GM23248 (cell line): ENCODE data around the gene TIMM44.

Source experiments
- EZH2 ChIP-seq: fragments of 200-600 bp; sonication (generic); IDR thresholded peaks from 2 replicates; pipeline ENCODE4 v1.6.1; 2018; ENCODE audit warnings: antibody characterized with exemption, mild to moderate bottlenecking; ENCODE audit not compliant: insufficient read depth, poor library complexity, severe bottlenecking
- EZH2phosphoT487 ChIP-seq: fragments of 200-600 bp; sonication (generic); IDR thresholded peaks from 2 replicates; pipeline ENCODE4 v1.6.1; 2018; ENCODE audit warnings: antibody characterized with exemption, moderate library complexity, mild to moderate bottlenecking, low read depth; ENCODE audit not compliant: insufficient read depth

DNA sequence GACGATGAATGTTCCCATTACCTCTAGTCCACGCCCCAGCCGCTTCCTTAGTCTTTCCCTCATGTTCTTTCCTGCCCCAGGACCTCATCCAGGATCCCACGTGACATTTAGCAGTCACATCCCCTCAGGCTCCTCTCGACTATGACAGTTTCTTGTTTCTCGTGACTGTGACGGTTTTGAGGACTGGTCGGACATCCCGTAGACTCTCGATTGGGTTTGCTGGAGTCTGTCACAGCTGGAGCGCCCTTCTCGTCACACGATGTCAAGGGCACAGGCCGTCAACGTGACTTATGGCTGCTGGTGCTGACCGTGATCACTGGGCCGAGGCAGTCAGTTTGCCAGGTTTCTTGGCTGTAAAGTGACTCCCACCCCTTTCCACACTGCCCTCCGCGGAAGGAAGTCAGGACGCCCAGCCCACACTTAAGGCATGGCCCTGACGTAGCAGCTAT, 39.2 kb upstream of the TIMM44 start:
- TF ChIP-seq EZH2phosphoT487 (no peak), EZH2 (no peak)
